ENCODE results near the gene GRHPR. TPM values are rescaled to one million over a fixed set of nuclear protein-coding genes. Genes with fewer than 3 reads are reported as not detected.

The GRHPR gene
- total RNA-seq, 1 donor from 2014 or later, result 116 TPM

DNA sequence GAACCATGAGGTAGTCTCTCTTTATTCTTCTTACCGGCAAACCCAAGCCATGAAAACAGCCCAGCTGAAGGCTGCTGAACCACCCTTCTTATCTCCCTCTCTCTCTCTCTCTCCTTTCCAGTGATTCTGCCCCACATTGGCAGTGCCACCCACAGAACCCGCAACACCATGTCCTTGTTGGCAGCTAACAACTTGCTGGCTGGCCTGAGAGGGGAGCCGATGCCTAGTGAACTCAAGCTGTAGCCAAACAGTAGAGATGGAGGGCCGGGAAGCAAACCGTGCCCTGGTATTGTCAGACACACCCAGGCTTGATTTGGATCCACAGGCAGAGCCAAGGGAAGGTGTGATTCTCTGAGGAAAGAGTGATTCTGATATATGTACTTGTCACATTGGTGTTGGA, 14.0 kb downstream of the GRHPR start:
- no peak for TF ChIP-seq EZH2phosphoT487 (IDR thresholded peaks at IDR 0.05)
- no peak for TF ChIP-seq CTCF (IDR thresholded peaks at IDR 0.05)
- TF ChIP-seq EZH2 (IDR thresholded peaks at IDR 0.05), result no peak
- Mint-ChIP-seq H3K4me3 (no peak overlapping the region), H3K27me3 (ENCODE audit: insufficient read depth, low read depth) (no peaks in the 10 kb centered on the region), H3K27ac (no peak overlapping the region), H3K36me3 (peaks cover 30% of the 10 kb centered on the region), H3K9me3 (no peaks in the 10 kb centered on the region), H3K4me1 (peaks cover 33% of the 10 kb centered on the region)
- no peaks in the 10 kb centered on the region for H3K9me3 ChIP-seq (ENCODE audit: low read depth)
- DNase-seq (ENCODE audit: low spot score), result no peak
- peaks cover 36% of the 10 kb centered on the region for H3F3A ChIP-seq (ENCODE audit: low read depth)
- no peak overlapping the region for H3K9ac ChIP-seq
- peaks cover 59% of the 10 kb centered on the region for H3K79me2 ChIP-seq (ENCODE audit: low read depth)
- H3K27ac ChIP-seq, result no peak overlapping the region
- H3K27me3 ChIP-seq, result no peaks in the 10 kb centered on the region
- no peak overlapping the region for H3K4me2 ChIP-seq
- H2AFZ ChIP-seq (replicated peaks), result no peak overlapping the region
- peaks cover 52% of the 10 kb centered on the region for H4K20me1 ChIP-seq (ENCODE audit: low read depth)
- peaks cover 3% of the 10 kb centered on the region for H3K36me3 ChIP-seq
- peaks cover 24% of the 10 kb centered on the region for H3K4me1 ChIP-seq
- no peak overlapping the region for H3K4me3 ChIP-seq

DNA sequence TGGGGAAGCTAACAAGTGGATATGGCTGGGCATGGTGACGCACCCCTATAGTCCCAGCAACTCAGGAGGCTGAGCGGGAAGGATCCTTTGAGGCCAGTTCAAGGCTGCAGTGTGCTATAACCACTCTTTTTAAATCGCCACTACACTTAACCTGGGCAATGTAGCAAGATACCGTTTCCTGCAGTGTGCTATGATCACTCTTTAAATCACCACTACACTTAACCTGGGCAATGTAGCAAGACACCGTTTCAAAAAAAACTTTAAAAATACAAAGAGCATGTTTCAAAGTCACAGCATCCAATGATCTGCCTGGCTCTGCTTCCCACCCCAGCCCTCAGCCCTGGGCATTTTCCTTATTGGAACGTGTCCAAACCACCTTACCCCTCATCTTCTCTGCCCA, 14.5 kb downstream of the GRHPR start:
- no peak overlapping the region for H2AFZ ChIP-seq (replicated peaks)
- no peak overlapping the region for H3K9ac ChIP-seq
- H3K79me2 ChIP-seq (ENCODE audit: low read depth), result peaks cover 59% of the 10 kb centered on the region
- Mint-ChIP-seq H3K36me3 (peaks cover 31% of the 10 kb centered on the region), H3K4me3 (no peak overlapping the region), H3K9me3 (no peaks in the 10 kb centered on the region), H3K4me1 (peaks cover 29% of the 10 kb centered on the region), H3K27ac (no peak overlapping the region), H3K27me3 (ENCODE audit: insufficient read depth, low read depth) (no peaks in the 10 kb centered on the region)
- peaks cover 24% of the 10 kb centered on the region for H3K4me1 ChIP-seq
- no peak overlapping the region for H3K4me3 ChIP-seq
- no peak for DNase-seq (ENCODE audit: low spot score)
- no peak overlapping the region for H3K27ac ChIP-seq
- H3F3A ChIP-seq (ENCODE audit: low read depth), result peaks cover 36% of the 10 kb centered on the region
- no peak overlapping the region for H3K4me2 ChIP-seq
- peaks cover 57% of the 10 kb centered on the region for H4K20me1 ChIP-seq (ENCODE audit: low read depth)
- no peaks in the 10 kb centered on the region for H3K27me3 ChIP-seq
- TF ChIP-seq CTCF (IDR thresholded peaks at IDR 0.05) (no peak), EZH2phosphoT487 (IDR thresholded peaks at IDR 0.05) (no peak), EZH2 (IDR thresholded peaks at IDR 0.05) (no peak)
- H3K36me3 ChIP-seq, result peaks cover 3% of the 10 kb centered on the region
- no peaks in the 10 kb centered on the region for H3K9me3 ChIP-seq (ENCODE audit: low read depth)

DNA sequence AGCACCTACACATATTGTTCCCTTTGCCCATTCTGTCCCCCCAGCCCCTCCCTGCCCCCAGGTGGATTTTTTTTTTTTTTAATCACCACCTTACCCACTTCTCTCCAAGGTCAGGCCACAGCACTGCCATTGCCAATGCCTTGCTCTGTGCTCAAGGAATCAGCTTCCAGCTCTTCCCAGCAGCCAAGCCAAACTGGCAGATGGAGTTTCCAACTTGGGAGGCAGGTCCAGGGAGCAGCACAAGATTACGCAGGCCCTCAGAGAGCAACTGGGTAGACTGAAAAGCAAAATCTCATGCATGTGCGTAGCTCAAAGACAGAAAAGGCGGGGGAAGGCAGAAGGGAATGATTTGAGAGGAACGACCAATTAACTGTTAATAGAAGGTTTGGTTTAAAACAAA, 15.1 kb downstream of the GRHPR start:
- peaks cover 25% of the 10 kb centered on the region for H3K4me1 Mint-ChIP-seq
- TF ChIP-seq EZH2 (IDR thresholded peaks at IDR 0.05), result no peak
- TF ChIP-seq CTCF (IDR thresholded peaks at IDR 0.05), result no peak
- TF ChIP-seq EZH2phosphoT487 (IDR thresholded peaks at IDR 0.05), result no peak
- peaks cover 63% of the 10 kb centered on the region for H4K20me1 ChIP-seq (ENCODE audit: low read depth)
- no peak for DNase-seq (ENCODE audit: low spot score)
- no peak overlapping the region for H3K27ac ChIP-seq
- H3K4me2 ChIP-seq, result no peak overlapping the region
- no peak overlapping the region for H3K4me3 Mint-ChIP-seq
- H3K4me1 ChIP-seq, result peaks cover 24% of the 10 kb centered on the region
- H3K27ac Mint-ChIP-seq, result no peak overlapping the region
- no peak overlapping the region for H3K9ac ChIP-seq
- H2AFZ ChIP-seq (replicated peaks), result no peak overlapping the region
- H3K27me3 Mint-ChIP-seq (ENCODE audit: insufficient read depth, low read depth), result no peaks in the 10 kb centered on the region
- no peaks in the 10 kb centered on the region for H3K9me3 Mint-ChIP-seq
- H3K36me3 Mint-ChIP-seq, result peaks cover 30% of the 10 kb centered on the region
- H3F3A ChIP-seq (ENCODE audit: low read depth), result peaks cover 35% of the 10 kb centered on the region
- peaks cover 60% of the 10 kb centered on the region for H3K79me2 ChIP-seq (ENCODE audit: low read depth)
- H3K4me3 ChIP-seq, result no peak overlapping the region
- H3K36me3 ChIP-seq, result peaks cover 3% of the 10 kb centered on the region
- H3K9me3 ChIP-seq (ENCODE audit: low read depth), result no peaks in the 10 kb centered on the region
- no peaks in the 10 kb centered on the region for H3K27me3 ChIP-seq

All from neural progenitor cell (in vitro differentiated cells).